SK-N-SH (cell line): ENCODE measurements around the gene NUDT16. TPM values are rescaled to one million over a fixed set of nuclear protein-coding genes. Genes with fewer than 3 reads are reported as not detected.

Experiments used
- CTCF ChIA-PET: fragments of 300-600, 350-600 bp; formaldehyde crosslinking; extraction: SDS; loops from one replicate; lab custom pipeline; 2021; lab: Yijun Ruan, JAX
- POLR2A ChIA-PET: fragments of 350-600 bp; sonication (Branson Sonifier 250); formaldehyde crosslinking; extraction: SDS; loops from one replicate; lab custom pipeline; 2020; ENCODE audit warnings: antibody characterized with exemption, inconsistent platforms; lab: Yijun Ruan, JAX
- DNase-seq: peaks from one replicate; pipeline ENCODE4 v3.0.0; 2012
- H2AFZ ChIP-seq: fragments of 200-600 bp; sonication (generic); 2 replicates; pipeline ENCODE4 v1.8.1; 2016; ENCODE audit warnings: antibody characterized with exemption, mild to moderate bottlenecking, low read depth
- H3F3A ChIP-seq: fragments of 200-600 bp; sonication (generic); replicated peaks from 2 replicates; pipeline ENCODE3; 2016; ENCODE audit warnings: antibody characterized with exemption, mild to moderate bottlenecking; ENCODE audit not compliant: insufficient read depth
- H3K27ac ChIP-seq, 2 experiments: fragments of 200-500 bp in 1 of 2; fragments of 200-600 bp in 1 of 2; sonication (Bioruptor generic) in 1 of 2; sonication (generic), shearing (Covaris generic) in 1 of 2; 2 replicates each; pipeline versions ENCODE4 v1.5.1 to v1.6.1; 2014 to 2016; ENCODE audit warnings: low read depth in 2 of 2, inconsistent platforms in 1 of 2, low read length in 1 of 2, mild to moderate bottlenecking in 1 of 2, mixed read lengths in 1 of 2
- H3K27me3 ChIP-seq: fragments of 200-600 bp; sonication (generic), shearing (Covaris generic); 2 replicates; pipeline ENCODE4 v1.6.1; 2016; ENCODE audit warnings: mixed run types; ENCODE audit not compliant: insufficient read depth
- H3K36me3 ChIP-seq, 2 experiments: fragments of 200-500 bp in 1 of 2; fragments of 200-600 bp in 1 of 2; sonication (Bioruptor generic) in 1 of 2; sonication (generic) in 1 of 2; replicated peaks in 1 of 2; 2 replicates each; pipeline versions ENCODE3 to v1.5.1; 2014 to 2016; ENCODE audit warnings: low read length in 1 of 2, mild to moderate bottlenecking in 1 of 2; ENCODE audit not compliant: insufficient read depth in 2 of 2, control insufficient read depth in 1 of 2
- H3K4me1 ChIP-seq, 2 experiments: fragments of 200-500 bp in 1 of 2; fragments of 200-600 bp in 1 of 2; sonication (Bioruptor generic) in 1 of 2; sonication (generic), shearing (Covaris generic) in 1 of 2; 2 replicates each; pipeline versions ENCODE4 v1.5.1 to v1.6.1; 2014 to 2016; ENCODE audit warnings: low read depth in 1 of 2, low read length in 1 of 2, mixed run types in 1 of 2; ENCODE audit not compliant: insufficient read depth in 2 of 2, control insufficient read depth in 1 of 2
- H3K4me2 ChIP-seq: fragments of 200-600 bp; sonication (generic), shearing (Covaris generic); 2 replicates; pipeline ENCODE4 v1.6.1; 2017; ENCODE audit warnings: mixed run types
- H3K4me3 ChIP-seq, 2 experiments: fragments of 200-500 bp in 1 of 2; fragments of 200-600 bp in 1 of 2; sonication (Bioruptor generic) in 1 of 2; sonication (generic), shearing (Covaris generic) in 1 of 2; 2 replicates each; pipeline versions ENCODE4 v1.5.1 to v1.8.1; 2014 to 2016; ENCODE audit warnings: low read depth in 2 of 2, inconsistent platforms in 1 of 2, low read length in 1 of 2, mild to moderate bottlenecking in 1 of 2, mixed read lengths in 1 of 2, moderate library complexity in 1 of 2
- H3K79me2 ChIP-seq: fragments of 200-600 bp; sonication (generic); 2 replicates; pipeline ENCODE4 v1.8.1; 2017; ENCODE audit warnings: mild to moderate bottlenecking; ENCODE audit not compliant: insufficient read depth
- H3K9ac ChIP-seq: fragments of 200-600 bp; sonication (generic); 2 replicates; pipeline ENCODE4 v1.6.1; 2017; ENCODE audit warnings: mixed run types
- H3K9me2 ChIP-seq: fragments of 200-600 bp; sonication (generic); 2 replicates; pipeline ENCODE4 v1.6.1; 2017; ENCODE audit warnings: mixed run types
- H3K9me3 ChIP-seq: fragments of 200-600 bp; sonication (generic); 2 replicates; pipeline ENCODE4 v1.6.1; 2017; ENCODE audit warnings: mixed run types, mild to moderate bottlenecking, moderate library complexity
- H4K20me1 ChIP-seq: fragments of 200-600 bp; sonication (generic); 2 replicates; pipeline ENCODE4 v1.6.1; 2017; ENCODE audit warnings: mild to moderate bottlenecking, mixed run types; ENCODE audit not compliant: insufficient read depth
- CHD2 ChIP-seq: fragments of 150-350 bp; IDR thresholded peaks from 2 replicates; pipeline ENCODE4 v1.6.1; 2018; ENCODE audit warnings: low read length; ENCODE audit not compliant: partially characterized antibody
- CTCF ChIP-seq: fragments of 200-600 bp; sonication (generic); IDR thresholded peaks from 2 replicates; pipeline ENCODE4 v1.6.1; 2017; ENCODE audit warnings: antibody characterized with exemption, mild to moderate bottlenecking, moderate library complexity
- EZH2phosphoT487 ChIP-seq: fragments of 200-600 bp; sonication (generic); IDR thresholded peaks from 2 replicates; pipeline ENCODE4 v1.6.1; 2017; ENCODE audit warnings: low read depth, mixed run types, mild to moderate bottlenecking, antibody characterized with exemption, moderate library complexity, borderline replicate concordance
- FOSL2 ChIP-seq: IDR thresholded peaks from 2 replicates; pipeline ENCODE4 v1.4.0; 2012; ENCODE audit warnings: low read depth, mild to moderate bottlenecking, moderate library complexity, borderline replicate concordance
- FOXJ3 ChIP-seq: sonication (generic); formaldehyde crosslinking; IDR thresholded peaks from 2 replicates; pipeline ENCODE4 v1.5.1; 2020; ENCODE audit warnings: mild to moderate bottlenecking, missing genetic modification reagents
- GATA2 ChIP-seq: sonication (generic); formaldehyde crosslinking; IDR thresholded peaks from 2 replicates; pipeline ENCODE4 v1.5.0; 2020; ENCODE audit warnings: mild to moderate bottlenecking, missing genetic modification reagents
- IRF3 ChIP-seq: fragments of 150-350 bp; IDR thresholded peaks from 2 replicates; pipeline ENCODE4 v1.6.1; 2016; ENCODE audit warnings: mild to moderate bottlenecking, low read depth, low read length
- JUND ChIP-seq: IDR thresholded peaks from 2 replicates; pipeline ENCODE4 v1.4.0; 2012
- MEF2A ChIP-seq: IDR thresholded peaks from 2 replicates; pipeline ENCODE4 v1.4.0; 2012; ENCODE audit warnings: low read depth, borderline replicate concordance
- NRF1 ChIP-seq: IDR thresholded peaks from 2 replicates; pipeline ENCODE4 v1.6.1; 2012; ENCODE audit warnings: low read depth, mild to moderate bottlenecking, low read length
- RAD21 ChIP-seq: IDR thresholded peaks from 2 replicates; pipeline ENCODE4 v1.6.1; 2012; ENCODE audit warnings: mild to moderate bottlenecking, low read length
- RXRA ChIP-seq: IDR thresholded peaks from 2 replicates; pipeline ENCODE4 v1.4.0; 2012; ENCODE audit warnings: low read depth, mild to moderate bottlenecking, borderline replicate concordance
- TCF12 ChIP-seq: IDR thresholded peaks from 2 replicates; pipeline ENCODE4 v1.4.0; 2012
- TEAD4 ChIP-seq: IDR thresholded peaks from 2 replicates; pipeline ENCODE4 v1.4.0; 2012; ENCODE audit warnings: mild to moderate bottlenecking, borderline replicate concordance; ENCODE audit not compliant: insufficient read depth
- USF1 ChIP-seq: IDR thresholded peaks from 2 replicates; pipeline ENCODE4 v1.4.0; 2012; ENCODE audit warnings: low read depth, borderline replicate concordance
- USF2 ChIP-seq: fragments of 150-350 bp; IDR thresholded peaks from 2 replicates; pipeline ENCODE4 v1.6.1; 2017; ENCODE audit warnings: antibody characterized with exemption, low read length, low read depth, borderline replicate concordance
- ZBTB33 ChIP-seq: IDR thresholded peaks from 2 replicates; pipeline ENCODE4 v1.4.0; 2012; ENCODE audit warnings: low read depth, borderline replicate concordance
- WGBS: methylation state at CpG from one replicate; pipeline ENCODE4 v1.1.6; 2017; ENCODE audit warnings: low lambda C conversion rate; 5-methylcytosine and 5-hydroxymethylcytosine counted together
- polyA plus RNA-seq, 3 experiments: library from polyadenylated mRNA; depleted of rRNA; stranded (reverse); fragments of >200 nt; gene quantifications; 2 replicates each; pipeline ENCODE4 v1.2.3, GENCODE V29; 2012

Gene NUDT16
- polyA plus RNA-seq, 1 of the 3 experiments (the other 2 are of a cell fraction) = 8.2 TPM

GRCh38 chr3:131397889-131398288, 16.3 kb downstream of the NUDT16 start (continued):
- no peak for TF ChIP-seq EZH2phosphoT487
- no peak for TF ChIP-seq TCF12
- no peak for TF ChIP-seq TEAD4
- TF ChIP-seq, all 33 proteins: peak for 0

- H3K36me3 ChIP-seq = no peaks in the 10 kb centered on the region
- TF ChIP-seq RXRA (no peak), IRF3 (no peak), NRF1 (no peak), FOSL2 (no peak), MEF2A (no peak), FOXJ3 (no peak), RAD21 (no peak), USF2 (no peak), GATA2 (CRISPR knock-in tag) (no peak), ZBTB33 (no peak), JUND (no peak), CHD2 (no peak), CTCF (no peak), USF1 (no peak), TCF12 (no peak)
- H3K27ac ChIP-seq = peak overlapping the region; percentile 60 to 84; a peak in 3 of 4 replicates
- H3K9me3 ChIP-seq = no peaks in the 10 kb centered on the region
- H3K9ac ChIP-seq = no peak overlapping the region
- ChIA-PET CTCF (interaction anchor here (1.1 to 1.4 kb wide), 2 partner anchors 18 to 28 kb away, joined by 3 to 4 read pairs; no protein-coding TSS in a partner anchor), POLR2A (no interaction called here)
- WGBS = 26% methylated on average over 3 of the region's 3 CpGs
- H3K4me2 ChIP-seq = peak overlapping the region; percentile 60
- no peak for DNase-seq
- H3F3A ChIP-seq = peaks cover 10% of the 10 kb centered on the region
- H3K79me2 ChIP-seq = no peaks in the 10 kb centered on the region
- H3K4me3 ChIP-seq = no peak overlapping the region
- no peaks in the 10 kb centered on the region for H3K27me3 ChIP-seq
- H3K9me2 ChIP-seq = no peaks in the 10 kb centered on the region; the same call in 1 of the 2 replicates
- peak overlapping the region; percentile 79 for H2AFZ ChIP-seq
- no peaks in the 10 kb centered on the region for H4K20me1 ChIP-seq
- H3K4me1 ChIP-seq = peaks cover 7 to 19% of the 10 kb centered on the region in 2 experiments
Measured at GRCh38 chr3:131401978-131402377, 20.4 kb downstream of the NUDT16 start.
